ENCODE results near the gene POLR2F.
A peak's percentile ranks its signal among the peaks of the same experiment; 100 is the strongest.

Gene POLR2F

DNA sequence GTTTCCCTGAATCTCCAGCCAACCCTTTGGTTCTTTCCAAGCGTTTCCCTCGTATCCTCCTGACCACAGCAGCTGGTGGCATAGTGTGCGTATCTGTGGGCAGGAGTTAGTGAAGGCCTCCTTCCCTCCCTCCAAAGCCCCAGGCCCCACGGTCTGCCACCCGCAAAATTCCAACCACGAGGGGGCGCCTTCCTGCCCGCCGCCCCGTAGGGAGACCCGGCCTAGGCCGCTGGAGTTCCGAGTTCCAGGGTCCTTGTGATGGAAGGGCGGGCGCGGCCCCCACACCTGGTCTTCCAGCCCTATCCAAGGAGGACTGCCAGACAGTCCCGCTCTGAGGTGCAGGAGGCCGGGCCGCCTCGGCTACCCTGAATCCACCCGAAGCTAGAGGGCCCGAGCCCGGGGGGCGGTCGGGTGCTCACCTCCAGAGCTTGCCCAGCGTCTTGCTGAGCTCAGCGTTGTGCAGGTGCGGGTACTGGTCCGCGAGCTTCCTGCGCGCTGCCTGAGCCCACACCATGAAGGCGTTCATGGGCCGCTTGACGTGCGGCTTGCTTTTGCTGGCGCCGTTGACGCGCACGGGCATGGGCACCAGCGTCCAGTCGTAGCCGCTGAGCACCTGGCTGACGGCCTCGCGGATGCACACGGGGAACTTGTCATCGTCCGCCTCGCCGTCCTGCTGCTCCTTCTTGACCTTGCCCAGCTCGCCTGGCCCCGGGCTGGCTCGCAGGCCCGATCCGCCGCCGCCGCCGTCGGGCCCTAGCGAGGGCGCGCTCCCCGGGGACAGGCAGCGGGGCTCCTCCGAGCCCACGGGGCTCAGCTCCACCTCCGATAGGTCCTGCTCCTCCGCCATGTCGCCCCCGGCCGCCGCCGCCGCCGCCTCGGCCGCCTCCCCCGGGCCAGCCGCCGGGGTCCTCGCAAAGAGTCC lies 29.7 kb downstream of the POLR2F start:
- DNase-seq: no peak

DNA sequence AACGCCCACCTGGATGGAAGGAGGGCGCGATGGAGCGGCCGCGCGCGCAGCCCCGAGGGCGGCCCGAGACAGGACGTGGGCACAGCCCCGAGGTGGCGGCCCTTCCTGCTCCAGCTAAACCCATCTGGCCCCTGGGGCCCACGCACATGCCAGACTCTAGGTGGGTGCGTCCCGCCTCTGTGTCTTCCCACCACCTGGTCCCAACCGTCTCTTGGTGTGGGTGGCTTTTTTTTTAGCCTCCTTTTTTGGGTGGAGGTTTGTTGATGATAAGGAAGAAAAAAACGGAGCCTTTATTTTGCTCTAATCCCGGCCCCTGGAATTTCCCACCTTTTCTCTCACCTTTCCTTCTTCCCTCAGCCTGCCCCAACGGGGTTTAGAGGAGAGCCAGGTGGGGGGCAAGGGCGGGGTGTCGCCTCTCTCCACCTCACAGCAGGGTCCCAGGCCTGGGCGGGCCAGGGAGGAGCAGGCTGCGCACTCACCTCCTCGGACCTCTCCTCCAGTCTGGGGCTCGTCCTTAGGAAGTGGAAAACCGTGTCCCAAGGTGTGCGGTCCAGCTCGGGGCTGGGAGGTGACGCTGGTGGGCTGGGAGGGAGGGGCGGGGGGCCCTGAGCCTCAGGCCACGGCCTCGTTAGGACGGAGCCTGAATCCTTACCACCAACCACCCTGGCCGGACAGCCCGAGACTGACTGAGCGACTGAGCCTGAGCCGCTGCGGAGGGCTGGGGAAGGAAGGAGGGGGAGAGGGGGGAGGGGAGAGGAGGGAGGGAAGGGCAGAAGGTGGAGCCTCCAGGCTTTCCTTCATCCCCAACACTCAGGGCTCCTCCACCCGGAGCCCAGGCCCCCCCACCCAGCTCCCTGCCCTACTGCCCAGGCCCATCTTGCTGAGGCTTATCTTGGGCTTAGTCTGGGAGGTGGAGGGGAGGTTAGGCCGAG lies 30.6 kb downstream of the POLR2F start, which contains the start of gene SOX10:
SOX10 (minus strand) TSS at position 696 of the 932 bp plus-strand sequence. CDS start 771 bp downstream, outside the sequence.
- no peak for DNase-seq

DNA sequence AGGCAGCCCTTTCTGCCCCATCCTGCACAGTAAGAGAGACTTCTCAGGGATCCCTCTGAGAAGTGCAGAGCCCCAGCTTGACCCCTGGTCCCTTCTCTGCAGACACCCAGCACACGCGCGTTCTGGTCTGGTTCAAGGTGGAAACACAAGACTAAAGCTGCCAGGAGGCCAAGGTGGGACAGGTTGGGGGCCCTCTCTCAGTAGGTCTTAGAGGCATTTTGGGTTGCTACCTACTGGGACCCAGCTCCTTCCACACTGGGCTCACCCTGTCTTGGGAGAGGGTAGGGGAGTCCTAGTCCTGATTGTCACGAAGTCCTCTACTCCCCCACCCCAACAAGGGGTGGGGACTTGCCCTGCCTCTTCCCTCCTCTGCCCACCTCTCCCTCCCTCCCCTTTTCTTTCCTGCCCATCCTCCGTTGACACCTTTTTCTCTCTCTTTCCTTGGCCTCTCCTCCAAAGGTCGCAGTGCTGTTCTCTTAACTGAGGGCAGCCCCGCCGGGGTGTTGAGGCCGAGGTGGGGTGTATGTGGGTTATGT lies 31.6 kb downstream of the POLR2F start:
- no peak for DNase-seq

DNA sequence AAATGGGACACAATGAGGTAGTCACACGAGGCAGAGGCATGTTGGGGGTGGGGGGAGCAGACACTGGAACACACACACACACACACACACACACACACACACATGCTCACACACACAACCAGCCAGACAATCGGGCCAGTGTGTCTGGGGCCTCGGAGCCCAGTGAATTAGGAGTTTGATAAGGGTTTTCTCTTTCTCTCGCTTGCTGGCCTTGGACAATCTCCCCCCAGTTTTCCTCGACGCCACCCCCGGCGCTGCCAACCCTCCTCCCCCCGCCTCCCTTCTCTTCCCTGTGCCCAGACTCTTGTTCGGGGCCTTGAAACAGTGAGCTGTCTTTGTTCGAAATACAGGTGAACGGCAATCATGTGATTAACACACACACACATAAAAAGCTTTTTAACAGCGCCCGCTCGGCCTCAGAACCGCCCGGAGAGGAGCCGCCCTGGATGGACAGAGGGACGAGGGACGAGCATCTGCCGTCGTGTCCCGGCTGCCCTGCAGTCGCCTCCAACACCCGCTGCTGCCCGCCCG lies 32.3 kb downstream of the POLR2F start:
- DNase-seq: no peak

DNA sequence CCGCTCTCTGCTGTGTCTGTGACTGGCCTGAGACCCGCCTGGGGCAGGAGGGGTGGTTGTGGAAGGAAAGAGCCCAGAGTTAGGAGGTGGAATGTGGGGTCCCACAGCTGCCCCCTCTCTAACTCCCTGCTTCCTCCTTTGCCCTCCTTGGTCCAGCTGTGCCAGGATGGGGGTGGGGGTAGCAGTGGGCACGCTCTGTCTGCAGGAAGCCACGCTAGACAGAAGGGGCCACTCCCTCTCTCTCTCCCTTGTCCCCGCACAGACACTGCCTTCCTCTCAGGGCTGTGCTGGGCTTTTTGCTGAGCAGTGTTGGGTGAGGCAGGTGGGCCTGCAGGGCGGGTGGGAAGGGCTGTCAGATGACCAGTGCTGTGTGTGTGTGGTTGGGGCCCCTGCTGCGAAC lies 32.9 kb downstream of the POLR2F start:
- no peak for DNase-seq

DNA sequence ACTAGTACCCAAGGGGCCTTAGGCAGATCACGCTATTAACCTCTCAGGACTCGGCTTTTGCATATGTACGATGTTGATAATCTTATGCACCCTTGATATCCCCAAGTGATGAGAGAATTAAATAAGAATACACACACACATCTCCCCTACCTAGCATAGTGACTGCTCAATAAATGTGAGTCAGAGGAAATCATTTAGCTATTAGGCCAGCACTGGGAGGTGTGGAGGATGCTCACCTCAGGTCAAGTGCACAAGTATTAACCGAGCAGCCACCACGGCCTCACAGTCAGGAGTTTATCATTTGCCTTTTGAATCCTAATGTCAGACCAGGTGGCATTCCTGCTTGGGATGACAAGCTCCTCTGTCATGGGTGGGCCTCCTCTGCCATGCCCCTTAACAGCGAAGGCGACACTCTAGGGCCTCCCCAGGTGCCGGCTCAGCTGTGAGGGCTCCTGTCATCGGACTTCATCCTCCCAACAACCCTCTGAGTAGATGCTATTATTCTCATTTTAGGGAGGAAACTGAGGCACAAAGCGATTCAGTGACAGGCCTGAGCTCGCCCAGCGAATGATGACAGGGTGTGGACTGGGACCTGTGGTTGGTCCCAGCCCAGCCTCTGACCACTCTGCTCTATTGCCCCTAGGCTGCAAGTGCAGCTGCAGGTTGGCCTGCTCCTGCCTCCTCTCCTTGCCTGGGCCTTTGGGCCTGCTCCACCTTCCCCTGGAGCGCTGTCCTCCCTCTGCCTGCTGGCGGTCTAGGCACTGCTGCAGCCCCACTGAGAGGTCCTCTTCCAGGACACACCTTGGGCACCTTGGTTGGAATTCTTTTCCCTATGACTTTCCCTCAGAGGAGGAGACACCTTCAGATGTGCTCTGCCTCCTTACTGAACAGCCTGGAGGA lies 35.9 kb downstream of the POLR2F start:
- DNase-seq: no peak

DNA sequence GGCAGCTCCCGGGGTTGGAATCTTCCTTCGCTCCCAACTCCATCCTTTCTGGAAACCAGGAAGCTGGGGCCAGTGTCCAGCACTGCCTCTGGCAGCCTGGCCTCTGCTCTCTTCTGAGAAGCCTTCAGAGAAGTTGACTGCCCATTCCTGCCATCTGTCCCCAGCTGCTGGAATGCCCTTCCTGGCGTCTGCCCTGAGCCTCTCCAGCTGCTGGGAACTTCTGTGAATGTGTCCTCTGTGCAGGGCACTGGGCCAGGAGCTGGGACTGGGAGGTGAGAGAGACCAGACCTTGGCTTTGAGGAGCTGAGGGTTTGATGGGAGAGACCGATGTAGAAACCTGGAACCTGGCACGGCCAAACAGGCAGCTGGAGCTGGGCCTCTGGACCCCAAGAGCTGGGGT lies 36.8 kb downstream of the POLR2F start:
- no peak for DNase-seq

DNA sequence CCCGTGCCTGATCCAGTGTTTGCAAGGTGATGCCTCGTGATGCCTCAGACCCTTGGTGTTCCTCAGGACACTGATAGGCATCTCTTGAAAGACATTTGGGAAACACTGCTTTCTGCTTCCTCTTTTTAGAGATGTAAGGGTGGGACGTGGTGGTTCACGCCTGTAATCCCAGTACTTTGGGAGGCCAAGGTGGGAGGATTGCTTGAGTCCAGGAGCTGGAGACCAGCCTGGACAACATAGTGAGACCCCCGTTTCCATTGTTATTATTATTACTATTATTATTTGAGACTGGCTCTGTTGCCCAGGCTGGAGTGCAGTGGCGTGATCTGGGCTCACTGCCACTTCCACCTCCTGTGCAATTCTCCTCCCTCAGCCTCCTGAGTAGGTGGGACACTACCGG lies 37.4 kb downstream of the POLR2F start:
- no peak for DNase-seq

DNA sequence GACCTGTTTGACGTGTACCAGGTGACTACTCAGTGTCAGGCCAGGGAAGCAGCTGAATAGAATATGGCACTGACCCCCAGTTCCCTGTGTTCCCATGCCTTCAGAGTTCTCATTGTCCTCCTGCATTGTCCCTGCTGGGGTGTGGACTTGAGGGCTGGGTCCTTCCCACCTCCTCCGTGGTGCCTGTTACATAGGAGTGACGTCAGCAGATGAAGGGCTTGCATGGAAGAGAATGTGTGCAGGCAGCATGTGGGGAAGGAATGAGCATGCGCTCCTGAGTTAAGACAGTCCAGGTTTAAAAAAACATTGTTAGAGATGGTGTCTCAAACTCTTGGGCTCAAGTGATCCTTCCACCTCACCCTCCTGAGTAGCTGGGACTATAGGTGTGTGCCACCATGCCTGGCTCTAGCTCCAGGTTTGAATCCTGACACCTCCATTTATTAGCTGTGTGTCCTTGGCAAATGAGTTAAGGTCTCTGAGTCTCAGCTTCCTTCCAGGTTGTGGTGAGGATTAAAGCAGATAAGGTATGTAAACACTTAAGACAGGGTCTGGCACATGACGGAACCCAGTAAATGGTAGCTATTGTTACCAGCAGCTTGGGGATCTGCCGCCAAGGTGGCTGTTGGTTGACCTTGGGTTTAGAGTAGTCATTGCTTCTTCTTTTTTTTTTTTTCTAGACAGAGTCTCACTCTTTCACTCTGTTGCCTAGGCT lies 38.4 kb downstream of the POLR2F start:
- no peak for DNase-seq

DNA sequence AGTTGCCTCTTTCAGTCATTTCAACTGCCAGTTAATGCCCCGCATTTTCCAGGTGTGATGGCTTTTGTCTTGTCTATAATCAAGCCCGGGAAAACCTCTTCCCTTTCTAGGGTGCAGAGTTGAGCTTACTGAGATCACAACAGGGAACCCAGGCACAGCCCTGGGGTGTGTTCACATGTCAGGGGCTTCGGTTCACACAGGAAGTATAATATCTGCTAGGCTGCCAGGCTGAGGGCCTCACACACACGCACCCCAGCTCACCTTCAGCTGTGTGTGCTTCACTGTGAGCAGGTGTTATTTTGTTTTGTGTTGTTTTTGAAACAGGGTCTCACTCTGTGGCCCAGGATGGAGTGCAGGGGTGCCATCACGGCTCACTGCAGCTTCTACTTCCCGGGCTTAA lies 40.5 kb downstream of the POLR2F start:
- no peak for DNase-seq

DNA sequence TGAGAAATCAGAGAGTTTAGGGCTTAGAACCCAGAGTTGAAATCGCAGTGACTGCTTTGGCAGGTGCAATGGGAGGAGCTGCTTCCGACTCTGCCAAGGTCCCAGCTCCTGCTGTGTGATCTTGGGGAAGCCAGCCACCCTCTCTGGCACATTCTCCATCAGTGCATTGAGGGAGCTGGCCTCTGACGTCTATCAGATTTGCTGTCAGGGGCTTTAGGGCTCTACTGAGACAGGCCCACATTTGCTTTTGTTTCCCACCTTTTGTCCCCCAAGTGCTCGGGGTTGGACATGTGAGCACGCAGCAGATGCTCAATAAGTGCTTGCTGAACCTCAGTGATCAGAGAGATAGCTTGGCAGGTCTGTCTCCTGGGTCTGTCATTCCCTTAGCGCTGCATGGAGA lies 41.5 kb downstream of the POLR2F start:
- no peak for DNase-seq

DNA sequence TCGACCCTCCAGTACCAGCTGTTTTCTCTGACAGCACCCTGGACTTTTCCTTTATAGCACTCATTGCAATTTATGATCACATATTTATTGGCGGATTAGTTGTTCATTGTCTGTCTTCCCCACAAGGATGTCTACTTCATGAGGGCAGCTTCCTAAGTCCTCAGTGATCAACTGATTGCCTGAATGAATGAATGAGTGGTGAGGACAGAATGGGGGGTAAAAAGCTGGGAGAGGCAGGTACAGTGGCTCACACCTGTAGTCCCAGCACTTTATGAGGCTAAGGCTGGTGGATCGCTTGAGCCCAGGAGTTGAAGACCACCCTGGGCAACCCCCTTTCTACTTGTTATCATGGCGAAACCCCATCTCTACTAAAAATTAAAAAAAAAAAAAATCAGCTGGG lies 42.0 kb downstream of the POLR2F start:
- DNase-seq: no peak

DNA sequence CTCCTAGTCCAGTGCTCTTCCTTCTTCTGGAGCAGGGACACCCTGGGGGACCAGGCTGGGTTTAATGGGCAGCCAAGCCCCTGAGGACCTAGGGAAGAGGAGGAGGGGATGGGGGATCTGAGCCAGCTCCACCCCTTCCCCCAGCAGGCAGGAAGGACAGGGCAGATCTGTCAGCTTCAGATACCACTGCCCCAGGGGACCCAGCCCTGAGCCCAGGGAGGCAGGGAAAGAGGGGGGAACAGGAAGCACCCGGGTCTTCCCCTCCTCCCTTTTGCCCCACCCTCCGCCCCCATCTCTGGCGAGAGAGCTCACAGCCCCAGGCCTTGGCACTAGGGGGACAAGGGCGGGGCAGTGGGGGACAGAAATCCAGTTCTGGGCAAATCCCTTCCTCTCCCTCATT lies 42.6 kb downstream of the POLR2F start:
- DNase-seq: no peak

DNA sequence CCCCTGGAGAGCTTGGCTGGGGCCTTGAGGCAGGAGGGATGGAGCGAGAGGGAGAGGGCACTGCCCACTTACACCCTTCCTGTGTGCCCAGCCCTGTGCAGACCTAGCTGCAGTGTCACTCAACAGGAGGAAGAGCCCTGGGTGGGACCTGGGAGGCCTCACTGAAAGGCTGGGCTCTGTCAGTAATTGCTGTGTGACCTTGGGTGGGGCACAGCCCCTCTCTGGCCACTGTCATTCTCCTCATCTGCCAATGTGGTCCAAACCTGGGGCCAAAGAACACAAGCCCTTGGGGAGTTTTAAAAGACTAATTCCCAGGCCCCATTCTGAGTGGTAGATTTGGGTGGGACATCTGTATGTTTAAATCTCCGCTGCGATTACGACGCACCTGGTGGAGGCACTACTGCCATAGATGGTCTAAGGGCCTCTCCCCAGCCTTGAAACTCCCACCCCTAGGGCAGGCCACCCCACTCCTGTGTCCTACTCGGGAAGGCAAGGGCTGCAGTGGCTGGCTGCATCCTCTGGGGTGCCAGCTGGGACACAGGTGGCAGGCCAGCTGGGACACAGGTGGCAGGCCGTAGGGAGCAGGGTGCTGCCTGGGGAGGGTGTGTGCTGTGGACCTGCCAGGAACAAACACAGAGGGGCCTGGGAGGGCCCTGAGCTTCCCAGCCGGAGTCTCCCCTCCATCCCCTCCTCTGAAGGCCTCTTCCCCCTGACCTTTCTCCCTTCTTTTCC lies 43.2 kb downstream of the POLR2F start:
- no peak for DNase-seq

DNA sequence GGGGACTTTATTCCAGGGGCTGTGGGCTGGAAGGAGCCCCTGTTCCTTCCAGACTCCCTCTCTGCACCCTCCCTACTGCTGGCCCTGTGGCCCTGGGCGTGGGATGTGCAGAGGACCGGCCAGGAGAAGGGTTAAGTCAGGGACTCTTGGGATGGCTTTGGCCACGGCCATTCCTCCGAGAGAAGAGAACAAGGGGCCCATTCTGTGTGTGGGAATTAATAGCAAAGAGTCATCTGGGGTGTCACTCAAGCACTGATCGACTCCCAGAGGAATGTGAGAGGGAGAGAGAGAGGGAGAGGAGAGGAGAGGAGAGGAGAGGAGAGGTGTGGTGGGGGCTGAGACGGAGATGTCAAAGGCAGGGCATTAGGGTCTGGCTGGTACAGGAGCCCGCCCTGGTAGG lies 45.0 kb downstream of the POLR2F start:
- DNase-seq: no peak

DNA sequence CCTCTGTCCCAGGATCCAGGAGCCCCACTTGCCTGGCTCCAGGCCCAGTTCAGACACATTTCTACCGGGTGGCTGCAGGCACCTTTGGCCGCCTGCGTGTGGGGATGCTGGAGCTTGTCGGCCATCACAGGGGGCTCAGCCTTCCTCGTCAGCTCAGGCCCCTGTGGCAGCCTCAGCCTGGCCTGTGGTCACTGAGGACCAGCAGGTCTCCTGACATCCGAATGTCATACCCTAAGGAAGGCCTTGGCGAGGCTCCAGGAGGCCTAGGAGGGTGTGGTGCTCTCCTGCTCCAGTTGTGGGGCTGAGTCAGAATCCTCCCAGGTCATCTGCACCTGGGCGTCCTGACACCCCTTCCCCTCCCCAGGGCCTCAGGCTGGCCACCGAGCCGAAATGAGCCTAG lies 45.7 kb downstream of the POLR2F start:
- no peak for DNase-seq

DNA sequence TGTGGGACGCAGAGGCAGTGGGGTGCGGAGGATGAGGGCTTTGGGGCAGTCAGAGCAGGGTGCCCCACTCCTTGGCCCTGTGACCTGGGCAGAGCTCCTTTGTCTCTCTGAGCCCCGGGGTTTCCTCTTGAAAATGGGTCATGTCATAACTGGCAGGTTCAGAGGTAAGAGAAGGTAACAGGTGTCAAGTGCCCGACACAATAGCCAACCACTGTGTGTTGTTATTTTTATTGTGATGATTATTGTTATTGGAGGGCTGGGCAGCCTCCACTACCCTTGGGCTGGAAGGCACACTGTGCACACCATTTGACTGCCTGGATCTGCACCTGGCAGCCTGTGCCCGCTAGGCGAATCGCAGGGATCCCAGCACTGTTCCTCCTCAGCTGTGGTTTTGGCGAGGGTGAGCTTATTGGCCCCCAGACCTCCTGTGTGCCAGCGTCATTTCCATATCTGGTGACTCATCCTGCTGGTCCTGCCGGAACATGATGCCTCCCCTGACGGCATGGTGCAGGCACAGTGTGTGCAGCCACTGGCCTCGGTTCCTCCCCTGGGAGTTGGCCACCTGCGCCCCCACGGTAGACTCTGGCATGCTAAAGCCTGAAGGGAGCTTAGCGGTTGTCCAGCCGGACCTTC lies 46.3 kb downstream of the POLR2F start:
- DNase-seq: peak; percentile 13

DNA sequence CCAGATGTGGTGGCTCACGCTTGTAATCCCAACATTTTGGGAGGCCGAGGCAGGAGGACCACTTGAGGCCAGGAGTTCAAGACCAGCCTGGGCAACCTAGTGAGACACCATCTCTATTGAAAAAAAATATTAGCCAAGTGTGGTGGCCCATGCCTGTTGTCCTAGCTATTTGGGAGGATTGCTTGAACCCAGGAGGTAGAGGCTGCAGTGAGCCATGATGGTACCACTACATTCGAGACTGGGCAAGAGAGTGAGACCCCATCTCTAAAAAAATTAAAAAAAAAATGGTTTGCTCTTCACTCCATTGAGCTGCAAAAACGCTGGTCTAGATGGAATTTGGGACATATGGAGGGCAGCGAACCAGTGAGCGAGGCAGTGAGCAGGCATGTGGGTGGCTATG lies 52.4 kb downstream of the POLR2F start:
- no peak for DNase-seq

DNA sequence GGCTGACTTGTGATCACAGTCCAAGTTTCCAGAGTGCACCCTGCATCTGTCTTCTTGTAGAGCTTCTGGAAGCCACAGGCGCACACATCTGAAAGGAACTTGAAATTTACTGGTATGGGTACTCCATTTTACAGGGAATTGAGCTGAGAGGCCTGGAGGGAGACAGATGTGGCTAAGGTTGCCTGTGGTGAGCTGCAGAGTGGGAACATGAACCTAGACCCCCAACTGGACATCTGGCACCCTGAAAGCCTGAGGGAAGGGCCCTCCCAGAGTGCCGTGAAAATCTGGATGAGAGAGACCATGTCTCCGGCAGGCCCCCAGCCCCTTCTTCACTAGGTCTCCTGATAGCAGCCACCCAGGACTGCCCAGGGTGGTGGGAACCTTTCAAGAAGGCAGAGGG lies 53.4 kb downstream of the POLR2F start:
- no peak for DNase-seq

DNA sequence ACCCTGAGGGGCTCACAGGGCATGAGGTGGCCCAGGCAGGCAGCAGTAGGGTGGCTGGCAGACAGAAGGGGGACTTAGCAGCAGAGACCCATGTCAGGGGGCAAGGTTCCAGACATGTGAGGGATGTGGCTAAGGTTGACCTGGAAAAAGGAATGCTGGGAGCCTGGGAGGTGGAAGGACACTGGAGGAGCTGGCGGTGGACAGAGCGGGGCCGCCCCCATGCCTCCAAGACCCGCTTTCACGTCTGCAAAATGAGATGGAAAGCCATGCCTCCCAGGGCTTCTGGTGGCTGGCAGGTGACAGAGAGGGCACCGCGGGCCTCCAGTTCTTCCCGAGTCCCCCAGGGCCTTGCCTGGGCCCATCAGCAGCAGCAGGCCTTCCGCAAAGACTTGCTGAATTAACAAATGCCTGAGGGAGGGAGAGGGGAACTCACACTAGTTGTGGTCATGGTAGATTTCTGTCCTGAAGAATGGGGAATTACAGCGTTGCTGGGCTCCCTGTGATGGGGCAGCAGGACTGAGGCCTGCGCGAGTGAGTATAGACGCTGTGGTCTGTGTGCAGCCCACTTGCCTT lies 53.9 kb downstream of the POLR2F start:
- DNase-seq: no peak
